Heart left ventricle (tissue), 16 donors: ENCODE data around the gene PKM. TPM values are rescaled to one million over a fixed set of nuclear protein-coding genes. Genes with fewer than 3 reads are reported as not detected.

Experiments used
- ATAC-seq, 4 donors: fragments of 200-7000 bp; cut with Tn5 transposase; one replicate each; pipeline ENCODE4 v1.9.1; 2020 to 2022; ENCODE audit warnings: moderate library complexity in 4 of 4, mild to moderate bottlenecking in 3 of 4, moderate number of reproducible peaks in 1 of 4
- DNase-seq, 5 donors: peaks; one replicate each; pipeline ENCODE4 v3.0.0-alpha.2; 2020
- H3K27ac ChIP-seq, 12 donors: fragments of 200-600 bp; sonication (generic) in 4 of 12; one replicate each; pipeline versions ENCODE4 v1.5.0 to v1.8.0; 2016 to 2022; ENCODE audit warnings: mild to moderate bottlenecking in 2 of 12
- H3K27me3 ChIP-seq, 9 donors: fragments of 200-600 bp; sonication (generic) in 2 of 9; one replicate each; pipeline versions ENCODE4 v1.5.1 to v1.8.0; 2016 to 2022; ENCODE audit warnings: mild to moderate bottlenecking in 3 of 9
- H3K36me3 ChIP-seq, 9 donors: fragments of 200-600 bp; sonication (generic) in 2 of 9; one replicate each; pipeline versions ENCODE4 v1.5.0 to v1.8.0; 2018 to 2022; ENCODE audit warnings: mild to moderate bottlenecking in 2 of 9
- H3K4me1 ChIP-seq, 12 donors: fragments of 200-600 bp; sonication (generic) in 4 of 12; one replicate each; pipeline versions ENCODE4 v1.5.0 to v1.8.0; 2016 to 2022; ENCODE audit warnings: mild to moderate bottlenecking in 3 of 12
- H3K4me3 ChIP-seq, 12 donors: fragments of 200-600 bp; sonication (generic) in 4 of 12; one replicate each; pipeline versions ENCODE4 v1.5.0 to v1.8.0; 2017 to 2022; ENCODE audit warnings: mild to moderate bottlenecking in 9 of 12, moderate library complexity in 4 of 12
- H3K9me3 ChIP-seq, 12 donors: fragments of 200-600 bp; sonication (generic) in 4 of 12; one replicate each; pipeline versions ENCODE4 v1.5.0 to v1.8.0; 2016 to 2022; ENCODE audit warnings: mild to moderate bottlenecking in 1 of 12
- CTCF ChIP-seq, 12 donors: fragments of 200-600 bp; sonication (generic) in 4 of 12; IDR thresholded peaks; one replicate each; pipeline versions ENCODE4 v1.5.0 to v1.8.0; 2018 to 2022; ENCODE audit warnings: antibody characterized with exemption in 12 of 12, mild to moderate bottlenecking in 5 of 12
- POLR2A ChIP-seq, 2 donors: fragments of 450-650 bp; IDR thresholded peaks; one replicate each; pipeline ENCODE4 v1.6.1; 2017; ENCODE audit warnings: antibody characterized with exemption in 2 of 2, mild to moderate bottlenecking in 2 of 2, moderate library complexity in 2 of 2
- WGBS, 4 donors: extraction: QIAGEN DNeasy Blood & Tissue Kit in 2 of 4; methylation state at CpG; one replicate each; pipeline versions ENCODE4 v1.1.5 to v1.1.7; 2013 to 2018; 5-methylcytosine and 5-hydroxymethylcytosine counted together
- intact Hi-C, 10 donors: fragments of 100-400 bp; cut with DNase I; formaldehyde crosslinking; loops; one replicate each; pipeline versions ENCODE4 v1.11.1 to v1.14.2; 2022
- polyA plus RNA-seq, 2 donors: library from polyadenylated mRNA; stranded (reverse); fragments of 200-250 nt; gene quantifications; one replicate each; pipeline ENCODE4 v1.2.3, GENCODE V29; 2013
- total RNA-seq, 9 donors: library from RNA; depleted of rRNA in 2 of 9; stranded (reverse); fragments of >200 nt in 2 of 9; fragmentation: NEBNext Ultra II Directional in 3 of 9; extraction: Animal tissue kit (Norgen Biotek cat#: 25700) in 3 of 9; gene quantifications; one replicate each; pipeline versions ENCODE4 v1.1.0 to v1.2.4, GENCODE V29; 2016 to 2023
- donor health status: ischemic (EF 13 %, LVEDD 7.1; RV severe dilation, severe dysfunction).
- donor health status: healthy with polysubstance abuse.
- donor health status: DM: no; HTN: yes; CAD: no.
- donor health status: DM: no; HTN: no; CAD: no.
- donor health status: ischemic (EF 25% LVEDD 6.9; RV normal size, moderate dysfunction).
- donor health status: ischemic (EF 25% LVEDD 5.7; RV mildly dilated, moderate dysfunction).
- donor health status: healthy.
- donor health status: DM: yes; HTN: yes; CAD: no.
- donor health status: ischemic (EF 35%, LVEDD 5.7; RV mildly dilated, moderate dysfunction).
- donor health status: nonischemic (EF 11% LVEDD 7.7; RV severe dilation, severe dysfunction).
- donor health status: DM: yes; HTN: yes; CAD: no.
- donor health status: PGD.
- donor health status: ischemic (EF 29% LVEDD 5.4; RV normal size, mild dysfunction).
- donor health status: nonischemic (EF 23%, LVEDD 6.1; RV moderate dilation, normal function).

Gene PKM
- total and polyA plus RNA-seq, 11 donors: 602 to 1,279 (median 921) TPM

GRCh38 chr15:72220687-72221086, 10.3 kb downstream of the PKM start:
- WGBS, 4 donors: 38 to 60% (median 49%) methylated on average over 1 of the region's 1 CpG
- no peak for TF ChIP-seq POLR2A (IDR thresholded peaks at IDR 0.05)
- no peak for TF ChIP-seq CTCF (IDR thresholded peaks at IDR 0.05)
- Histone ChIP-seq H3K36me3 (peaks cover 0 to 74% (median 44%) of the 10 kb centered on the region in 9 donors), H3K27ac (peak overlapping the region in 6 of 12 donors; percentile 10 to 65 (median 14)), H3K27me3 (no peaks in the 10 kb centered on the region), H3K4me1 (peaks cover 0 to 63% (median 44%) of the 10 kb centered on the region in 12 donors), H3K4me3 (no peak overlapping the region), H3K9me3 (no peaks in the 10 kb centered on the region)
- no peak for DNase-seq
- intact Hi-C loops: no loop called here
- no peak for ATAC-seq

DNA sequence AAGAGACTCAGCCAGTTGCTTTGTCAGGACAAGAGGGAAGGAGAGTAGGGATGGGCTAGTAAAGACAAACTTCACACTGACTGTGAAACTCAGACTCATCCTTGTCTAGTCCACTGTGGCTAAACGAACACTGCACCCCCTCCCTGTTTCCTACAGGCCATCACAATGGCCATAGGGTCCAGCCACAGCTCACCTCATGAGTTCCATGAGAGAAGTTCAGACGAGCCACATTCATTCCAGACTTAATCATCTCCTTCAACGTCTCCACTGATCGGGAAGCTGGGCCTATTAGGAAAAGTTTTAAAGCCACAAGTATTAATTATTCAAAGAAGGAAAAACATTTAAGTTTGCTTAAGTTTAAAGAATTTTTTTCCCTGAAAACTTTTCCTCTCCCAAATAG, 13.8 kb downstream of the PKM start:
- no peak overlapping the region for H3K4me3 ChIP-seq
- TF ChIP-seq CTCF (IDR thresholded peaks at IDR 0.05) (no peak), POLR2A (IDR thresholded peaks at IDR 0.05) (no peak)
- no peaks in the 10 kb centered on the region for H3K27me3 ChIP-seq
- no peak for ATAC-seq
- H3K27ac ChIP-seq: no peak overlapping the region
- intact Hi-C loops: no loop called here
- DNase-seq: no peak
- H3K9me3 ChIP-seq: no peaks in the 10 kb centered on the region
- H3K36me3 ChIP-seq: peaks cover 0 to 92% (median 72%) of the 10 kb centered on the region in 9 donors
- peaks cover 0 to 39% (median 29%) of the 10 kb centered on the region in 12 donors for H3K4me1 ChIP-seq
- WGBS, 4 donors: 74 to 77% (median 76%) methylated on average over 4 of the region's 4 CpGs

DNA sequence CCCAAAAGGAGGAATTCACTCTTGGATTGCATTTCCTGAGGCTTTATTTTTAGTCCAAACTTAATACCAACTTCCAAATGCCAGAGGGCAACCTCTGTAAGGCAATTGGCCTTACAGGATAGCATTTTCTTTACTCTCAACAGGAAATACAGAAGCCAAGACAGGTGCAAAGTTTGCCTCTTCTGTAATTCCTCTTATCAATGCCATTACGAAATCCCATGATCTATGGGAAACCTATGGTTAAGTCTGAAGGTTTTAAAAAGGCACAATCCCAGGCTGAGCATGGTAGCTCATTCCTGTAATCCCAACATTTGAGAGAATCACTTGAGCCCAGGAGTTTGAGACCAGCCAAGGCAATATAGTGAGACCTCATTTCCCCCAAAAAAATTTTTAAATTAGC, 14.9 kb downstream of the PKM start:
- Histone ChIP-seq H3K4me3 (no peak overlapping the region), H3K4me1 (peaks cover 0 to 27% (median 20%) of the 10 kb centered on the region in 12 donors), H3K36me3 (peaks cover 0 to 100% (median 83%) of the 10 kb centered on the region in 9 donors), H3K27ac (peak overlapping the region in 1 of 12 donors; percentile 20), H3K9me3 (no peaks in the 10 kb centered on the region), H3K27me3 (no peaks in the 10 kb centered on the region)
- DNase-seq: no peak
- TF ChIP-seq POLR2A (IDR thresholded peaks at IDR 0.05): no peak
- TF ChIP-seq CTCF (IDR thresholded peaks at IDR 0.05): no peak
- no peak for ATAC-seq
- 77 to 88% (median 83%) methylated on average over 1 of the region's 1 CpG for WGBS, 4 donors
- intact Hi-C loops: no loop called here

GRCh38 chr15:72207558-72208085, 23.4 kb downstream of the PKM start:
- TF ChIP-seq POLR2A (IDR thresholded peaks at IDR 0.05): no peak
- no peak for TF ChIP-seq CTCF (IDR thresholded peaks at IDR 0.05)
- no peaks in the 10 kb centered on the region for H3K9me3 ChIP-seq
- no peak for DNase-seq
- peaks cover 0 to 26% (median 19%) of the 10 kb centered on the region in 12 donors for H3K4me1 ChIP-seq
- no peak for ATAC-seq
- no peak overlapping the region for H3K27ac ChIP-seq
- H3K27me3 ChIP-seq: no peaks in the 10 kb centered on the region
- peaks cover 10 to 100% (median 99%) of the 10 kb centered on the region in 9 donors for H3K36me3 ChIP-seq
- intact Hi-C loops: loop anchor here in 3 of 10 donors (5.0 to 10.0 kb wide), 2 partner anchors 57 to 80 kb away; no protein-coding TSS in a partner anchor
- no peak overlapping the region for H3K4me3 ChIP-seq
